ENCODE data around the gene SRSF4. TPM values are rescaled to one million over a fixed set of nuclear protein-coding genes. Genes with fewer than 3 reads are reported as not detected.

Gene SRSF4
- total and polyA plus RNA-seq, 4 donors = 56.7 to 69.3 (median 67.7) TPM

GRCh38 chr1:29217633-29218032 lies 35.9 kb upstream of the SRSF4 start:
- TF ChIP-seq, protein P1, sequence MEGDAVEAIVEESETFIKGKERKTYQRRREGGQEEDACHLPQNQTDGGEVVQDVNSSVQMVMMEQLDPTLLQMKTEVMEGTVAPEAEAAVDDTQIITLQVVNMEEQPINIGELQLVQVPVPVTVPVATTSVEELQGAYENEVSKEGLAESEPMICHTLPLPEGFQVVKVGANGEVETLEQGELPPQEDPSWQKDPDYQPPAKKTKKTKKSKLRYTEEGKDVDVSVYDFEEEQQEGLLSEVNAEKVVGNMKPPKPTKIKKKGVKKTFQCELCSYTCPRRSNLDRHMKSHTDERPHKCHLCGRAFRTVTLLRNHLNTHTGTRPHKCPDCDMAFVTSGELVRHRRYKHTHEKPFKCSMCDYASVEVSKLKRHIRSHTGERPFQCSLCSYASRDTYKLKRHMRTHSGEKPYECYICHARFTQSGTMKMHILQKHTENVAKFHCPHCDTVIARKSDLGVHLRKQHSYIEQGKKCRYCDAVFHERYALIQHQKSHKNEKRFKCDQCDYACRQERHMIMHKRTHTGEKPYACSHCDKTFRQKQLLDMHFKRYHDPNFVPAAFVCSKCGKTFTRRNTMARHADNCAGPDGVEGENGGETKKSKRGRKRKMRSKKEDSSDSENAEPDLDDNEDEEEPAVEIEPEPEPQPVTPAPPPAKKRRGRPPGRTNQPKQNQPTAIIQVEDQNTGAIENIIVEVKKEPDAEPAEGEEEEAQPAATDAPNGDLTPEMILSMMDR (IDR thresholded peaks at IDR 0.05; ENCODE audit: control extremely low read depth, extremely low read depth) = no peak
- ATAC-seq (ENCODE audit: insufficient read depth, low FRiP score) (no peak), DNase-seq (no peak)
- Histone ChIP-seq H3K4me1 (ENCODE audit: control insufficient read depth in 5 of 5, insufficient read depth in 5 of 5, low read length in 5 of 5) (no peaks in the 10 kb centered on the region), H3K27me3 (ENCODE audit: control insufficient read depth in 3 of 3, insufficient read depth in 3 of 3, low read length in 2 of 3) (no peaks in the 10 kb centered on the region), H3K4me3 (no peak overlapping the region), H3K27ac (ENCODE audit: low read depth in 1 of 2, low read length in 1 of 2) (no peak overlapping the region), H3K9ac (ENCODE audit: insufficient read depth in 1 of 2, low read length in 2 of 2) (no peak overlapping the region), H3K9me3 (ENCODE audit: control insufficient read depth in 4 of 4, insufficient read depth in 3 of 4, low read length in 3 of 4) (no peaks in the 10 kb centered on the region), H3K36me3 (ENCODE audit: control insufficient read depth in 4 of 4, insufficient read depth in 4 of 4, low read length in 4 of 4) (peaks cover 7 to 29% (median 15%) of the 10 kb centered on the region in 4 donors)
- 96 to 98% methylated on average over 2 of the region's 2 CpGs for WGBS, 2 donors

- DNase-seq = no peak
- H3K36me3 ChIP-seq (ENCODE audit: control insufficient read depth in 4 of 4, insufficient read depth in 4 of 4, low read length in 4 of 4) = peaks cover 10 to 32% (median 24%) of the 10 kb centered on the region in 4 donors
- no peaks in the 10 kb centered on the region for H3K9me3 ChIP-seq (ENCODE audit: control insufficient read depth in 4 of 4, insufficient read depth in 3 of 4, low read length in 3 of 4)
- H3K27ac ChIP-seq (ENCODE audit: low read depth in 1 of 2, low read length in 1 of 2) = no peak overlapping the region
- H3K4me3 ChIP-seq = no peak overlapping the region
- no peak for ATAC-seq (ENCODE audit: insufficient read depth, low FRiP score)
- no peak overlapping the region for H3K9ac ChIP-seq (ENCODE audit: insufficient read depth in 1 of 2, low read length in 2 of 2)
- no peaks in the 10 kb centered on the region for H3K4me1 ChIP-seq (ENCODE audit: control insufficient read depth in 5 of 5, insufficient read depth in 5 of 5, low read length in 5 of 5)
- TF ChIP-seq, protein P1 (IDR thresholded peaks at IDR 0.05; ENCODE audit: control extremely low read depth, extremely low read depth) = no peak
- H3K27me3 ChIP-seq (ENCODE audit: control insufficient read depth in 3 of 3, insufficient read depth in 3 of 3, low read length in 2 of 3) = no peaks in the 10 kb centered on the region
- 85 to 87% methylated on average over 5 of the region's 5 CpGs for WGBS, 2 donors
Observed at GRCh38 chr1:29213055-29213454, 31.4 kb upstream of the SRSF4 start.

DNA sequence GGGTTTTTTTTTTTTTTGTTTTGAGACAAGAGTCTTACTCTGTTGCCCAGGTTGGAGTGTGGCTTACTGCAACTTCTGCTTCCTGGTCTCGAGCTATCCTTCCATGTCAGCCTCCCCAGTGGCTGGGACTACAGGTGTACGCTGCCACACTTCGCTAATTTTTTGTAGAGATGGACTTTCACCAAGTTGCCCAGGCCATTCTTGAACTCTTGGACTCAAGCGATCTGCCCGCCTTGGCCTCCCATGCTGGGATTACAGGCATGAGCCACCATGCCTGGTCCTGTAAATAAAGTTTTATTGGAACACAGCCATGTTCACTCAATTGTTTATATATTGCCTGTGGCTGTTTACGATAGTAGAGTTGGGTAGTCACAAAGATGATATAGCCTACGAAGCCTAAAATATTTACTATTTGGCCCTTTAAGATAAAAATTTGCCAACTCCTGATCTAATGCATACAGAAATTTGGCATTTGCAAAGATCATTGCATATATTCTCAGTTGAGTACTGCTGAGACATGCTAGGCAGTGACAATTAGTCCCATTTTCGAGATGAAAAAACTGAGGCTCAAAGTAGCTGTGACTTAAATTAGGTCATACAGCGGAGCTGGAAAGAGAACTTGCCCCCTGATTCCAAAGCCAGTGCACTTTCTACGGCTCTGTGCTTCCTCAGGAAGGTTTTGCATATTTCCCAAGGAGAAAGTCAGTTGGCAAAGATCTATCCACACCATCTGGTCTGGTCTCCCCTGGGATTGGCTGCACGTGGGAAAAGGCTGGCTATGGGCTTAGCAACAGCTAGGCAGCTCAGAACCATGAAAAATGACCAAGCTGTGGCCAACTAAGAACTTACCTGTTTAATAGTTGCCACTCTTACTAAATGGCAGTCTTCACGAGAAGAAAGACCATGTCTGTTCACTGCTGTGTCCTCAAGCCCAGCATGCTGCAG lies 29.7 kb upstream of the SRSF4 start:
- 91 to 93% methylated on average over 12 of the region's 12 CpGs for WGBS, 2 donors
- H3K4me3 ChIP-seq = no peak overlapping the region
- H3K27me3 ChIP-seq (ENCODE audit: control insufficient read depth in 3 of 3, insufficient read depth in 3 of 3, low read length in 2 of 3) = no peaks in the 10 kb centered on the region
- H3K9me3 ChIP-seq (ENCODE audit: control insufficient read depth in 4 of 4, insufficient read depth in 3 of 4, low read length in 3 of 4) = no peaks in the 10 kb centered on the region
- TF ChIP-seq, protein P1 (IDR thresholded peaks at IDR 0.05; ENCODE audit: control extremely low read depth, extremely low read depth) = no peak
- H3K9ac ChIP-seq (ENCODE audit: insufficient read depth in 1 of 2, low read length in 2 of 2) = no peak overlapping the region
- DNase-seq (no peak), ATAC-seq (ENCODE audit: insufficient read depth, low FRiP score) (no peak)
- no peak overlapping the region for H3K27ac ChIP-seq (ENCODE audit: low read depth in 1 of 2, low read length in 1 of 2)
- peaks cover 10 to 34% (median 26%) of the 10 kb centered on the region in 4 donors for H3K36me3 ChIP-seq (ENCODE audit: control insufficient read depth in 4 of 4, insufficient read depth in 4 of 4, low read length in 4 of 4)
- no peaks in the 10 kb centered on the region for H3K4me1 ChIP-seq (ENCODE audit: control insufficient read depth in 5 of 5, insufficient read depth in 5 of 5, low read length in 5 of 5)
